ENCODE data around the gene GAB2.
"Not testable (repeated sequence)": the region's sequence is repeated elsewhere in the genome, so short reads cannot be mapped to it uniquely, and the experiment has no call there.

GAB2 gene

DNA sequence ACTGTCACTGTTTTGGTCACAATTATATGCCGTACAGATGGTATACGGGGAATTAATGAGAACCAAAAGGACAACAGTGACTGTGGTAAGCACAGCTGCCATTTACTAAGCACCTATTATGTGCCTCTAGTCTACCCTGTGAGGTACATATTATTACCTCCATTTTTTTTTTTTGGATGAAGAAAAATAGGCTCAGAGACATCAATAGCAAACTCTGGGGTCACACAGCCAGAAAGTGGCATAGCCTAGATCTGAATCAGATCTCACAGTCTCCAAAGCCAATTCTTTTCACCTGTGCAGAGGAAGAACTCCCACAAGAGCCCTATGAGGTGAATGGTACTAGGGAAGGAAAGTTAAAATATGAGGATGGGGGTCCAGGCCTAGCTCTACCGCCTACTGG is 160.0 kb downstream of the GAB2 start:
- no peak for DNase-seq (ENCODE audit: low read depth in 1 of 2, low spot score in 1 of 2)

DNA sequence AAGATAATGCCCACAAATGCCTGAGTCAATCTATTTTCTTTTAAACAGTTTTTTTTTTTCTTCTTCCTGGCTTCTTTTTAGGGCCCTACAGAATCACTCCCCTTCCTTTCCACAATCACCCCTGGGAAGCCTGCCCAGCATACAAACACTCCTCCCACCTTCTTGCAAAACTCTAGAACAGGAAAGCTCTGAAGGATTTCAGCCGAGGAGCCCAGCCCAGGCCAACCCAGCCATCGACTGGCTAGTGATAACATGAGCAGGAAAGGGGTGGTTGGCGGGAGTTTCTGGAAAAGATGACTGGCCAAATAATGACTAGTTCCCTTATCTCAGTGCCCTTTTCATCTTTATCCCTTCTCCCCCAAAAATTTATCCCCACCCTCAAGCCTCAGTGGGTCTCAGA is 160.7 kb downstream of the GAB2 start:
- no peak for DNase-seq (ENCODE audit: low read depth in 1 of 2, low spot score in 1 of 2)

DNA sequence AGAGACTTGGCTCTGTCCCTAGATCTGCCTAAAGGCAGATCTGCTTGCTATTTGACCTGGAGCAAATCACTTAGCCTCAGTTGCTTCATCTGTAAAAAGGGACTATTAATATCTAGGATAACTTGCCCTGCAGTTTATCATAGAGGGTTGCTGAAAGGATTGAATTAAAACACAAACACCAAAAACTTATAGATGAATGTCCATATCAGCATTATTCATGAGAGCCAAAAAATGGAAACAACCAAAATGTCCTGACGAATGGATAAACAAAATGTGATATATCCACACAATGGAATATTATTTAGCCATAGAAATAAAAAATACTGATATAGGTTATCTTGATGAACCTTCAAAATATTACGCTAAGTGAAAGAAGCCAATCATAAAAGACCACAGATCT is 161.7 kb downstream of the GAB2 start:
- DNase-seq (ENCODE audit: low read depth in 1 of 2, low spot score in 1 of 2), result no peak

DNA sequence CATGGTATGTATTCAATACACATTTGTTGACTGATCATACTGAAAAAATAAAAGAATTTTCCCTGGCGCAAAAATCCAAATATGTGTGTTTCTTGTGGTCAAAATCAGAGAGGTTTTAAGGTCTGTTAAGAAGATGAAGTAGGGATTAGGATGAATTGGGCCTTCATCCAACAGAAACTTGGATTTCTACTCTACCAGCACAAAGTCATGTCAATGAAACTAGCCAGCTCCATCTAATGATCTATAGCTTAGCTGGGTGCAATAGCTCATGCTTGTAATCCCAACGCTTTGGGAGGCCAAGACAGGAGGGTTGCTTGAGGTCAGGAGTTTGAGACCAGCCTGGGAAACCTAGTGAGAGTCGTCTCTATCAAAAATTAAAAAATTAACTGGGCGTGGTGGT is 163.4 kb downstream of the GAB2 start:
- DNase-seq (ENCODE audit: low read depth in 1 of 2, low spot score in 1 of 2), result no peak

- no peak for DNase-seq (ENCODE audit: low read depth in 1 of 2, low spot score in 1 of 2)
Measured at GRCh38 chr11:78253797-78254196, 163.8 kb downstream of the GAB2 start.

GRCh38 chr11:78251083-78251775 is 166.4 kb downstream of the GAB2 start:
- DNase-seq (ENCODE audit: low read depth in 1 of 2, low spot score in 1 of 2), result no peak

DNA sequence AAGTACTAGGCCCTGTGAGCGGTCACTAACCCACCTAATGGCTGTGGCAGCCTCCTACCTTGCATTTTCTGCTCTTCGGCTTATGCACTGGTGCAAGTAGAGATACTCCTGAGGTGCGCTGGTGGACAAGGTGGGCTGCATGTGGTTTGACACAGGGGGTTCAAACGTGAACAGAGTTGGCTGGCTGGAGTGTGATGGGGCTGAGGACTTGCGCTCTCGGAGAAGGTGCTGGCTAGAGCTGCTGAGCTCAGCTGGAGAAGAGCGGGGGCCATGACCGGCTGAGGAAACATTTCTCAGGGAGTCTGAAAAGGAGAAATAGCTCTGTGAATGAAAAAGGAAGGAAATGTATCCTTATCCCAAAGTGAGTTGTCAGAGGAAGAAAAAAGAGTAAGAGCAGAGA is 167.5 kb downstream of the GAB2 start:
- DNase-seq (ENCODE audit: low read depth in 1 of 2, low spot score in 1 of 2), result no peak

DNA sequence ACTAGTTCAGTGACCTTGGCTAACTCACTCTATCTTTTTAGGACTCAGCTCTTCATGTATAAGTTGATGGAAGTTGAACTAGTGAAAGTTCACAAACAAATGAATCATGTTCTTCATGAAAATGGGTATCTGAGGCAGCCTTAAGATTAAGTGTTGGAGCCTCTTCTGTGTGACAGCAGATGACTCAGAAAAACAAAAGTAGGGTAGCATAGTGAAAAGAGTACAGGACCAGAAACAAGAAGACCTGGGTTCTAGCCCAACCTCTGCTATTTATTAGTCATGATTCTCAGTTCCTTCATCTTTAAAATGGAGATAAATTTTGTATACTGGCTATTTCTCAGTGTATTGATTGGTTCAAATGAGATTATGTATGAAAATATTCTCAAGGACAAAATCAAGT is 168.7 kb downstream of the GAB2 start:
- DNase-seq (ENCODE audit: low read depth in 1 of 2, low spot score in 1 of 2), result no peak

GRCh38 chr11:78248191-78248590 is 169.4 kb downstream of the GAB2 start:
- no peak for DNase-seq (ENCODE audit: low read depth in 1 of 2, low spot score in 1 of 2)

GRCh38 chr11:78244546-78245255 is 172.9 kb downstream of the GAB2 start:
- DNase-seq (ENCODE audit: low read depth in 1 of 2, low spot score in 1 of 2), result no peak

DNA sequence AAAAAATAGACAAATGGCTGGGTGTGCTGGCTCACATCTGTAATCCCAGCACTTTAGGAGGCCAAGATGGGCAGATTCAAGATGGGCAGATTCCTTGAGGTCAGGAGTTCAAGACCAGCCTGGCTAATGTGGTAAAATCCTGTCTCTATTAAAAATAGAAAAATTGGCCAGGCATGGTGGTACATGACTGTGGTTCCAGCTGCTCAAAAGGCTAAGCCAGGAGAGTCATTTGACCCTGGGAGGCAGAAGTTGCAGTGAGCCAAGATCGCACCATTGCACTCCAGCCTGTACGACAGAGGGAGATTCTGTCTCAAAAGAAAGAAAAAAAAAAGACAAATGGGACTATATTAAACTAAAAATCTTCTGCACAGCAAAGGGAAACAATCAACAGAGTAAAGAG is 173.5 kb downstream of the GAB2 start:
- DNase-seq (ENCODE audit: low read depth in 1 of 2, low spot score in 1 of 2), result no peak

DNA sequence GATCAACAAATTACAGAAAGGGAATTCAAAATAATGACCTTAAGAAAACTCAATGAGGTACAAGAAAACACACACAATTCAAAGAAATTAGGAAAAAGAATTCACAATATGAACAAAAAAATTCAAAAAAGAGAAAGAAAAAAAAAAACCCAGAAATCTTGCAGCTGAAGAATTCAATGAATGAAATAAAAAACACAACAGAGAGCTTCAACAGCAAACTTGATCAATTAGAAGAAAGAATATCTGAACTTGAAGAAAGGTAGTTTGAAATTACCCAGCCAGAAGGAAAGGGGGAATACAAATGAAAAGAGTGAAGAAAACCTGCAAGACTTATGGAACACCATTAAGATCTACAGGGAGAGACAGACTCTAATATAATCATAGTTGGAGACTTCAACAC is 176.1 kb downstream of the GAB2 start:
- DNase-seq (ENCODE audit: low read depth in 1 of 2, low spot score in 1 of 2), result no peak

DNA sequence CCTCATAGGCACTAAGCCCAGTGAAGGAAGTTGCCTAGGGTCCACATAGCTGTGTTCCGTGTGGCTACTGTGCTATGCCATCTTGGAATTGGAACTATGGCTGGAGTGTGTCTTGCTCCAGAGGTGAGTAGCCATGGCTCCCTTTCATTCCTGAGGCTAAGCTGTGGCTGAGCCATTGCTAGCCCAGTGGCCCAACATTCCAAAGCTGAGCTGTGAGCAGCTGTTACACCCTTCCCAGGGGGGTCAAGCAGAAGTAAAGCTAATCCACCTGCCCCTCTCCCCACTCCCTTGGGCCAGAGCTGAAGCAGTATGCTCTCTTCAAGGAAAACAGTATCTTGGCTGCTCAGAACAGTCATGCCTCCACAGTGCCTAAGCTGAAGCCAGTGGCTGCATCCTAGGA is 177.8 kb downstream of the GAB2 start:
- DNase-seq (ENCODE audit: low read depth in 1 of 2, low spot score in 1 of 2), result no peak

GRCh38 chr11:78237293-78238046 is 180.2 kb downstream of the GAB2 start:
- no peak for DNase-seq (ENCODE audit: low read depth in 1 of 2, low spot score in 1 of 2)

DNA sequence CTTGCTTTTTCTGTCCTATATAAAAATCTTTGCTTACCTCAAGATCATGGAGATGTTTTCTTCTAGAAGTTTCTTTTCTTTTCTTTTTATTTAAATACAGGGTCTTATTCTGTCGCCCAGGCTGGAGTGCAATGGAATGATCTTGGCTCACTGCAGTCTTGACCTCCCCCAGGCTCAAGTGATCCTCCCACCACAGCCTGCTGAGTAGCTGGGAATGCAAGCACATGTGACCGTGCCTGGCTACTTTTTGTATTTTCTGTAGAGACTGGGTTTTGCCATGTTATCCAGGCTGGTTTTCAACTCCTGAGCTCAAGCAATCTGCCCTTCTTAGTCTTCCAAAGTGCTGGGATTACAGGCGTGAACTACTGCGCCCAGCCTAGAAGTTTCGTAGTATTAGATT is 183.6 kb downstream of the GAB2 start:
- DNase-seq (ENCODE audit: low read depth in 1 of 2, low spot score in 1 of 2), result no peak

DNA sequence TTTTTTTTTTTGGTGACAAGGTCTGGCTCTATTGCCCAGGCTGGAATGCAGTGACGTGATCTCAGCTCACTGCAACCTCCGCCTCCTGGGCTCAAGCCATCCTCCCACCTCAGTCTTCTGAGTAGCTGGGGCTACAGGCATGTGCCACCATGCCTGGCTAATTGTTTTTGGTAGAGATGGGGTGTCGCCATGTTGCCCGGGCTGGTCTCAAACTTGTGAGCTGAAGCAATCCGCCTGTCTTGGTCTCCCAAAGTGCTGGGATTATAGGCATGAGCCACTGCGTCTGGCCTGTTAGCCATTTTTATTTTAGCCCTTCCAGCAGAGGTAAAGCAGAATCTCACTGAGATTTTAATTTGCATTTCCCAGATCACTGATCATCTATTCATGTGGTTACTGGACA is 184.6 kb downstream of the GAB2 start:
- not testable (repeated sequence) for DNase-seq (ENCODE audit: low read depth in 1 of 2, low spot score in 1 of 2)

- DNase-seq (ENCODE audit: low read depth in 1 of 2, low spot score in 1 of 2), result no peak
Measured at GRCh38 chr11:78231962-78232501, 185.6 kb downstream of the GAB2 start.

GRCh38 chr11:78230161-78230877 is 187.3 kb downstream of the GAB2 start:
- no peak for DNase-seq (ENCODE audit: low read depth in 1 of 2, low spot score in 1 of 2)

DNA sequence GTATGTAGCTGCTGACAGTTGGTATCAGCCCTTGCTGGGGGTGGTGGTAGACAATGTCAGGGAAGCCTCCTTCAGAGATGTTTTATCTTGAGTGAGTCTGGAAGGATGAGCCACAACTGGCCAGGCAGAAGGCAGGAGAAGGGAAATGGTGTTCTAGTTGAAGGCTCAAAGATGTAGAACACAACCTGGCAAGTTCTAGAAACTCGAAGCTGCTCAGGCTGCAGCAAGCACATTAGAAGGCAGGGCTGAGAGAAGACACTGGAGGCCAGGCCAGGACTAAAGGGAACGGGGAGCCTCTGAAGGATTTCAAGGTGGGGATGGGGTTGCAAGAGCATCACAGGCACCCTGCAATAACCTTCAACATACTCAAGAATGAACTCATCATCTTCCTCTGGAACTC is 188.5 kb downstream of the GAB2 start:
- no peak for DNase-seq (ENCODE audit: low read depth in 1 of 2, low spot score in 1 of 2)

DNA sequence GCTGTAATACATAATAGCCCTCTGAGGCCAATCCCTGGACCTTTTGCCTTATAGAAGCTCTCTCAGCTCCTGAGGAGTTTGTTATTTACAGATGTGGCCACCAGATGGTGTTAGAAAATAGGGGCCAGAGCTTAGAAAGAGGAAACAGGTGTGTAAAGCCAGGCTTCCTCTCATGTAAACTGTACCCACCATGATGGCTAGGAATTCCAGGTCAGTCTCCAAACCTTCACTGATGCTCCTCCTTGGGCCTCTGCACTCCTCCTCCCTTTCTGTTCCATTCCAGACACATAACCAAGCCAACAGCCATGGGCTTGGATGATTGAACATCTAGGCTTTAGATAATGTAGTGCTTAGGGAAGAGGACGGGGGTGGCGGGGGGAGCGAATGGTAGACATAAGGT is 189.2 kb downstream of the GAB2 start:
- DNase-seq (ENCODE audit: low read depth in 1 of 2, low spot score in 1 of 2), result no peak

GRCh38 chr11:78227921-78228320 is 189.7 kb downstream of the GAB2 start:
- no peak for DNase-seq (ENCODE audit: low read depth in 1 of 2, low spot score in 1 of 2)
